Activated T-cell treated with anti-CD3 and anti-CD28 coated beads for 4 hours (primary cell): ENCODE results near the gene BTBD9.

Experiments used
- DNase-seq: peaks from one replicate; pipeline ENCODE4 v3.0.0-alpha.2; 2020

Gene BTBD9

GRCh38 chr6:38272222-38272621 lies 367.5 kb downstream of the BTBD9 start:
- no peak for DNase-seq

- no peak for DNase-seq
Observed at GRCh38 chr6:38271081-38271480, 368.6 kb downstream of the BTBD9 start.

- DNase-seq = no peak
Observed at GRCh38 chr6:38270367-38270766, 369.4 kb downstream of the BTBD9 start.

GRCh38 chr6:38269461-38270172 lies 370.1 kb downstream of the BTBD9 start:
- DNase-seq = no peak

GRCh38 chr6:38268342-38268741 lies 371.4 kb downstream of the BTBD9 start:
- DNase-seq = no peak

- DNase-seq = no peak
Observed at GRCh38 chr6:38266921-38267354, 372.8 kb downstream of the BTBD9 start.

- no peak for DNase-seq
Observed at GRCh38 chr6:38264605-38265004, 375.1 kb downstream of the BTBD9 start.

GRCh38 chr6:38262609-38263008 lies 377.1 kb downstream of the BTBD9 start:
- DNase-seq = no peak

GRCh38 chr6:38262026-38262425 lies 377.7 kb downstream of the BTBD9 start:
- no peak for DNase-seq

- DNase-seq = no peak
Observed at GRCh38 chr6:38261626-38262025, 378.1 kb downstream of the BTBD9 start.

- DNase-seq = no peak
Observed at GRCh38 chr6:38259736-38260135, 380.0 kb downstream of the BTBD9 start.

GRCh38 chr6:38248500-38249234 lies 391.1 kb downstream of the BTBD9 start:
- no peak for DNase-seq

GRCh38 chr6:38245295-38245694 lies 394.4 kb downstream of the BTBD9 start:
- no peak for DNase-seq

GRCh38 chr6:38244869-38245268 lies 394.9 kb downstream of the BTBD9 start:
- DNase-seq = no peak

GRCh38 chr6:38241200-38241871 lies 398.4 kb downstream of the BTBD9 start:
- no peak for DNase-seq

GRCh38 chr6:38239719-38240451 lies 399.8 kb downstream of the BTBD9 start:
- no peak for DNase-seq

- DNase-seq = no peak
Observed at GRCh38 chr6:38236631-38237030, 403.1 kb downstream of the BTBD9 start.

GRCh38 chr6:38234934-38235682 lies 404.6 kb downstream of the BTBD9 start:
- no peak for DNase-seq

GRCh38 chr6:38234141-38234540 lies 405.6 kb downstream of the BTBD9 start:
- DNase-seq = no peak

- DNase-seq = no peak
Observed at GRCh38 chr6:38233161-38233791, 406.5 kb downstream of the BTBD9 start.

- no peak for DNase-seq
Observed at GRCh38 chr6:38225766-38226165, 414.0 kb downstream of the BTBD9 start.

- DNase-seq = no peak
Observed at GRCh38 chr6:38221251-38221650, 418.5 kb downstream of the BTBD9 start.
